ENCODE measurements around the gene RAB1B. TPM values are rescaled to one million over a fixed set of nuclear protein-coding genes. Genes with fewer than 3 reads are reported as not detected.

The RAB1B gene
- total RNA-seq, 1 donor from 2014 or later, result 138 TPM

GRCh38 chr11:66294626-66295620 is 26.5 kb downstream of the RAB1B start:
- no peaks in the 10 kb centered on the region for H3K9me3 ChIP-seq
- DNase-seq, result no peak
- intact Hi-C loops (cut with DNase I), result no loop called here
- H3K27ac ChIP-seq, result no peak overlapping the region
- peaks cover 11% of the 10 kb centered on the region for H3K4me1 ChIP-seq
- no peaks in the 10 kb centered on the region for H3K36me3 ChIP-seq
- H3K4me3 ChIP-seq, result no peak overlapping the region
- no peak for TF ChIP-seq CTCF (IDR thresholded peaks at IDR 0.05)
- H3K27me3 ChIP-seq (ENCODE audit: low read depth), result peaks cover 39% of the 10 kb centered on the region
- ATAC-seq, result no peak

- H3K27me3 ChIP-seq (ENCODE audit: low read depth), result peaks cover 24% of the 10 kb centered on the region
- DNase-seq, result no peak
- no peak overlapping the region for H3K4me3 ChIP-seq
- no peaks in the 10 kb centered on the region for H3K9me3 ChIP-seq
- TF ChIP-seq CTCF (IDR thresholded peaks at IDR 0.05), result no peak
- no peak overlapping the region for H3K27ac ChIP-seq
- ATAC-seq, result no peak
- no peaks in the 10 kb centered on the region for H3K36me3 ChIP-seq
- intact Hi-C loops (cut with DNase I), result no loop called here
- H3K4me1 ChIP-seq, result no peaks in the 10 kb centered on the region
Measured at GRCh38 chr11:66297610-66298009, 29.2 kb downstream of the RAB1B start.

- DNase-seq, result no peak
- intact Hi-C loops (cut with DNase I), result no loop called here
- no peak for ATAC-seq
- Histone ChIP-seq H3K27me3 (ENCODE audit: low read depth) (peaks cover 10% of the 10 kb centered on the region), H3K4me3 (no peak overlapping the region), H3K27ac (no peak overlapping the region), H3K36me3 (no peaks in the 10 kb centered on the region), H3K4me1 (no peaks in the 10 kb centered on the region), H3K9me3 (no peaks in the 10 kb centered on the region)
- TF ChIP-seq CTCF (IDR thresholded peaks at IDR 0.05), result no peak
Measured at GRCh38 chr11:66299186-66299585, 30.7 kb downstream of the RAB1B start.

DNA sequence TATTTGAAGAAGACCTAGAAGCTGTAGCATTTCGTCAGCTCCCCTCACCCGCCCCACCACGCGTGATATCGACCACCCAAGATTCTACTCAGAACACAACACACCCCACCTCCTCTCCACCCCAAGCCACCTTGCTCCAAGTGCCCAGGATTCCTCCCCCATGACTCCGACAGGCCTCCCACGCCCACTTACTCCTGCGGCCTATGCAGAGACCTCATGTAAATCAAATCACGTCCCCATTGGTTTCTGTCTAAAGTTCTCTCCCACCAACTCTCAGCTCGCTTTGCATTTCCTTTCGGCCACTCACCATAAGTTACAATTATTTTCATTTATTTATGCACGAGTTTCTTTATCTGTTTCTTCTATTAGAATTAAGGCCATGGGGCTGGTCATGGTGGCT is 34.2 kb downstream of the RAB1B start:
- ATAC-seq, result no peak
- TF ChIP-seq CTCF (IDR thresholded peaks at IDR 0.05), result no peak

DNA sequence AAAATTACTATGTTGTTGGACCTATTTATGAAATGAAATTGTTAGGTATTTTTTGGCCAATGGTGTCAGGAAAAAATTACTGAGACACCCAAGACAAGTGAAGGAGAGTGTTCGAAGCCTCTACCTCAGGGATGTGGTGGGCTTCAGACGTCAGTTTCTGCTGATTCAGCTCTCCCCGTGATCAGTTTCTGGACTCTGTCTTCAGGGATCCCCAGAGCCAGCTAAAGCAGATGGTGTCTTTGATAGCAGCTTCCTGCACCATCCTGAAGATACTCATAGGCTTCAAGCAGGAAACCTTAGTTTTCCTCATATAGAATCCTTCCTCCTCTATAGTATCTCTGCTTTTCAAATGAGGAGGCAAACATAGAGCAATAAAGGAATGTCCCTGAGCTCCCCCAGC is 41.0 kb downstream of the RAB1B start:
- Histone ChIP-seq H3K4me1 (peaks cover 10% of the 10 kb centered on the region), H3K4me3 (no peak overlapping the region), H3K27me3 (ENCODE audit: low read depth) (no peaks in the 10 kb centered on the region), H3K27ac (no peak overlapping the region), H3K9me3 (no peaks in the 10 kb centered on the region), H3K36me3 (no peaks in the 10 kb centered on the region)
- DNase-seq (no peak), ATAC-seq (no peak)
- intact Hi-C loops (cut with DNase I), result no loop called here
- TF ChIP-seq CTCF (IDR thresholded peaks at IDR 0.05), result no peak

More for the DNA sequence above, 34.2 kb downstream of the RAB1B start:
- H3K36me3 ChIP-seq, result no peaks in the 10 kb centered on the region
- no peak overlapping the region for H3K4me3 ChIP-seq
- H3K27ac ChIP-seq, result no peak overlapping the region
- no peak for DNase-seq
- H3K9me3 ChIP-seq, result no peaks in the 10 kb centered on the region
- no peaks in the 10 kb centered on the region for H3K4me1 ChIP-seq
- intact Hi-C loops (cut with DNase I), result no loop called here
- no peaks in the 10 kb centered on the region for H3K27me3 ChIP-seq (ENCODE audit: low read depth)
